ENCODE results near the gene PIGW.

DNA sequence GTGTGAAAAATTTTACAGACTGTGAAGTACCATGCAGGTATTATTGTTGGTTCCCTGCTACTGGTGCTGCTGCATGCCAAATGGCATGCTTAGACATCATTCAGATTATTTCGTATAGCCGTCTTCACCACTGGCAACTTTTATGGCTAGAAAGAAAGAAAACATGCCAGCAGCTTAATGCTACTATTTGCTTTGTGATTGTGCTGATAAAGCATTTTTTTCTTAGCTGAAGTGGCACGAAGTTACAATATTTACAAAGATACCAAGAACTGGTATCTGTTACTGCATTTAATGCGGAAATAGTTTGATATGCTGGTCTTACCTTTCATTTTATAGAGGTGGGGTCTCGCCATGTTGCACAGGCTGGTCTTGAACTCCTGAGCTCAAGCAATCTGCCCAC lies 40.1 kb upstream of the PIGW start:
- TF ChIP-seq POLR2A (IDR thresholded peaks at IDR 0.05; ENCODE audit: low read length) (no peak), NPAS2 (CRISPR knock-in tag; IDR thresholded peaks at IDR 0.05; ENCODE audit: borderline replicate concordance) (no peak), RFX5 (IDR thresholded peaks at IDR 0.05) (no peak), POLR2AphosphoS2 (conservative IDR thresholded peaks at IDR 0.05; ENCODE audit: low read length) (no peak), SMC3 (IDR thresholded peaks at IDR 0.05) (no peak), CEBPB (IDR thresholded peaks at IDR 0.05) (no peak)
- TF ChIP-seq, protein P1, sequence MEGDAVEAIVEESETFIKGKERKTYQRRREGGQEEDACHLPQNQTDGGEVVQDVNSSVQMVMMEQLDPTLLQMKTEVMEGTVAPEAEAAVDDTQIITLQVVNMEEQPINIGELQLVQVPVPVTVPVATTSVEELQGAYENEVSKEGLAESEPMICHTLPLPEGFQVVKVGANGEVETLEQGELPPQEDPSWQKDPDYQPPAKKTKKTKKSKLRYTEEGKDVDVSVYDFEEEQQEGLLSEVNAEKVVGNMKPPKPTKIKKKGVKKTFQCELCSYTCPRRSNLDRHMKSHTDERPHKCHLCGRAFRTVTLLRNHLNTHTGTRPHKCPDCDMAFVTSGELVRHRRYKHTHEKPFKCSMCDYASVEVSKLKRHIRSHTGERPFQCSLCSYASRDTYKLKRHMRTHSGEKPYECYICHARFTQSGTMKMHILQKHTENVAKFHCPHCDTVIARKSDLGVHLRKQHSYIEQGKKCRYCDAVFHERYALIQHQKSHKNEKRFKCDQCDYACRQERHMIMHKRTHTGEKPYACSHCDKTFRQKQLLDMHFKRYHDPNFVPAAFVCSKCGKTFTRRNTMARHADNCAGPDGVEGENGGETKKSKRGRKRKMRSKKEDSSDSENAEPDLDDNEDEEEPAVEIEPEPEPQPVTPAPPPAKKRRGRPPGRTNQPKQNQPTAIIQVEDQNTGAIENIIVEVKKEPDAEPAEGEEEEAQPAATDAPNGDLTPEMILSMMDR (IDR thresholded peaks at IDR 0.05), result no peak
- TF ChIP-seq, protein P2, sequence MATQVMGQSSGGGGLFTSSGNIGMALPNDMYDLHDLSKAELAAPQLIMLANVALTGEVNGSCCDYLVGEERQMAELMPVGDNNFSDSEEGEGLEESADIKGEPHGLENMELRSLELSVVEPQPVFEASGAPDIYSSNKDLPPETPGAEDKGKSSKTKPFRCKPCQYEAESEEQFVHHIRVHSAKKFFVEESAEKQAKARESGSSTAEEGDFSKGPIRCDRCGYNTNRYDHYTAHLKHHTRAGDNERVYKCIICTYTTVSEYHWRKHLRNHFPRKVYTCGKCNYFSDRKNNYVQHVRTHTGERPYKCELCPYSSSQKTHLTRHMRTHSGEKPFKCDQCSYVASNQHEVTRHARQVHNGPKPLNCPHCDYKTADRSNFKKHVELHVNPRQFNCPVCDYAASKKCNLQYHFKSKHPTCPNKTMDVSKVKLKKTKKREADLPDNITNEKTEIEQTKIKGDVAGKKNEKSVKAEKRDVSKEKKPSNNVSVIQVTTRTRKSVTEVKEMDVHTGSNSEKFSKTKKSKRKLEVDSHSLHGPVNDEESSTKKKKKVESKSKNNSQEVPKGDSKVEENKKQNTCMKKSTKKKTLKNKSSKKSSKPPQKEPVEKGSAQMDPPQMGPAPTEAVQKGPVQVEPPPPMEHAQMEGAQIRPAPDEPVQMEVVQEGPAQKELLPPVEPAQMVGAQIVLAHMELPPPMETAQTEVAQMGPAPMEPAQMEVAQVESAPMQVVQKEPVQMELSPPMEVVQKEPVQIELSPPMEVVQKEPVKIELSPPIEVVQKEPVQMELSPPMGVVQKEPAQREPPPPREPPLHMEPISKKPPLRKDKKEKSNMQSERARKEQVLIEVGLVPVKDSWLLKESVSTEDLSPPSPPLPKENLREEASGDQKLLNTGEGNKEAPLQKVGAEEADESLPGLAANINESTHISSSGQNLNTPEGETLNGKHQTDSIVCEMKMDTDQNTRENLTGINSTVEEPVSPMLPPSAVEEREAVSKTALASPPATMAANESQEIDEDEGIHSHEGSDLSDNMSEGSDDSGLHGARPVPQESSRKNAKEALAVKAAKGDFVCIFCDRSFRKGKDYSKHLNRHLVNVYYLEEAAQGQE (IDR thresholded peaks at IDR 0.05), result no peak

All from A549 (cell line).